AG08395 (cell line): ENCODE results near the gene SASH1.

Source experiments
- DNase-seq: peaks from one replicate; pipeline ENCODE4 v3.0.0; 2012; ENCODE audit warnings: mixed read lengths, low spot score

The SASH1 gene

DNA sequence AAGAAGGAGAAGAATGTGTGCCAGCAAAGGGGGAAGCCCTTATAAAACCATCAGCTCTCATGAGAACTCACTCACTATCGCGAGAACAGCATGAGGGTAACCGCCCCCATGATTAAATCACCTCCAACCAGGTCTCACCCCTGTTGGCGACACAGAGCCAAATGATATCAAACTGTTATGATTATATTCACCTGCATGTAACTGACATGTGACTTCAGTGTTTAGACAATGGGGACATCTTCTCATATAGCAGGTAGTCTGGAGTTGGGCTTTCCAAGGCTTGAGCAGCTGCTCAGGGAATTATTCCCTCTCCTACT, 115.2 kb downstream of the SASH1 start:
- no peak for DNase-seq

DNA sequence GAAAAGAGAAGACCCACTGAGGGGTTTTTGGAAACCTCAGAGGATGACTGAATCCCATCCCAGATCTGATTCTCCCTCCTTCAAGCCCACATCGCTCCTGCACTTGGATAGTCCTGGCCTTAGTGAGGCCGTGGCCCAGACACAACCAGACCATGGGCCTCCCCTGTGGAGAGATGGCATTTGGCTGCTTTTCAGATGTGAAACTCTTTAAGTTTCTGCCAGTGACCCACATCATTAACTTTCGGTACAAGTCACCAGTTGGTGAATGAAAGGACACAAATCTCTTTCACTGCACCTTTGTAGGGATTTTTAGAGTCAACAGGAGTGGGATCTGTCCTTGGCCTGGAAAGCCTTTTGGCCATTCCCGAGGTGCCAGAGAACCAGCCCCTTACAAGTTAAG, 116.6 kb downstream of the SASH1 start:
- DNase-seq = no peak

DNA sequence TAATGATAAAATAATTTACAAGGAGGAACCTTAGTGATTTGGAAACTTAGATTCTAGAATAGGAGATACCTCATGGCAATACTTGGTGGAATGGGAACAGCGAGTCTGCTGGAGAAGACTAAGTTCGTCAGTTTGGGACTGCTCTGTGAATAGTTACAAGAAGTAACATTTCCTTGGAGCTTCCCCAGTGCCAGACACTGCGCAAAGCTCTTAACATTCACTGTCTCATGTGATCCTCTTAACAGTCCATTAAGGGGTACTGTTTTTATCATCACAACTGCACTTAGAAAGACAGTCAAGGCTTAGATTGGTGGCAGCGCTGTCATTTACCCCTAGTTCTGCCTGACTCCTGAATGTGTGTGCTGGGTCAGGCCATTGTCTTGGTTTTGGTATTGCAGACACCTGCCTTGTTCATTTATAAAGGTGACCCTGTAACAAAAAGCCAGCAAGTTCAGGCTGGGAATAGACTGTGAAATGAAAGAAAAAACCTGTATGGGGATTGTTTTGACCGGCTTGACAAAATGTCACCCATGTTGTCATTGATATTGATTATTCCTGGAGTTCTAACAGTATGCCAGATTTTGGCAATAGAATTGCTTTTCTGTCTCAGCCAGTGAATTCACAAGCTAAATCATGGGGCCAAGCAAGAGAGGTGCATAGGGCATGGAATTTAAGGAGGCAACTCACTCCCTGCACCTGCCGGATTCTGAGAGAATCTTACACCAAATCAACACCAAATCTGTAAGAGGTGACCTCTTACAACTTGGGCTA, 118.4 kb downstream of the SASH1 start:
- no peak for DNase-seq

DNA sequence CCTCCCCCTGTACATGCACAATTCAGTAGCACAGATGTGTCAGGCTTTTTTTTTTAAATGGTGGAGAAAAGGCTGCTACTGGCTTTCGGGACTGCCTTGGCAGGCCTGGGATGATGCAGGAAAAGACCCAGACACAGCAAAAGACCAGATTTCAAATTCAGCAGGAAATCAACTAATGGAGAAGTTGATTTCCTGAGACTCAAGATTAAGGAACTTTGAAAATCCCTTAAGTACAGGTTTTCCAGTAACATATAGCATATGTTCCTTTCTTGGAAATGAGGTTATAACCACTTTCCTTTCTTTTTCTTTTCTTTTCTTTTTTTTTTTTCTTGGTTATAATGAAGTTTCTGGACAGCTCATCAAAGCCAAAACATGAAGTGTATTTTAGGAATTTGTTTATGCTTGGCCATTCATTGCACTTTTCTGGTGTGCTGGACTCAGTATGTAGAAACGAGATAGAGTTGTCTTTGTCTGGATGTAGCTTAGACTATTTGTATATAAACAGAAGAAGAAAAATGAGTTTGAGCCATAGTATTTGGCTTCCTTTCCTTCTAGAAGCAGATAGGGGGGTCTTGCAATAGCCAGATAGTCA, 119.4 kb downstream of the SASH1 start:
- DNase-seq = no peak

DNA sequence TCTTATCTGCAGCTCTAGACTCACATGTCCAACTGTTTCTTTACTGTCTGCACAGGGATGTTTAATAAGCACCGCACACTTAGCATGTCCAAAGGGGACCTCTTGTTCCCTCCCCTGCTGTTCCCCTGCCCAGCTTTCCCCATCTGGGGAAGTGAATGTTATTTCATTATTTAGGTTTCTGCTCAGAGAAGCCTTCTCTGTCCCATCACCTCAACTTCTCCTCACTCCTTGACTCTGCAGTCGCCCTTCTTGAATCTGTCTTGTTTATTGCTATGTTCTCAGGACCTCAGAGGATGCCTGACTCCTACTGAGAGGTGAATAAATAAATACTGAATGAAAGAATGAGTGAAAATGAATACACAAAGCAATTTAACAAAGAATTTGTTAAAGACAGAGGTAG, 121.0 kb downstream of the SASH1 start:
- DNase-seq = no peak

DNA sequence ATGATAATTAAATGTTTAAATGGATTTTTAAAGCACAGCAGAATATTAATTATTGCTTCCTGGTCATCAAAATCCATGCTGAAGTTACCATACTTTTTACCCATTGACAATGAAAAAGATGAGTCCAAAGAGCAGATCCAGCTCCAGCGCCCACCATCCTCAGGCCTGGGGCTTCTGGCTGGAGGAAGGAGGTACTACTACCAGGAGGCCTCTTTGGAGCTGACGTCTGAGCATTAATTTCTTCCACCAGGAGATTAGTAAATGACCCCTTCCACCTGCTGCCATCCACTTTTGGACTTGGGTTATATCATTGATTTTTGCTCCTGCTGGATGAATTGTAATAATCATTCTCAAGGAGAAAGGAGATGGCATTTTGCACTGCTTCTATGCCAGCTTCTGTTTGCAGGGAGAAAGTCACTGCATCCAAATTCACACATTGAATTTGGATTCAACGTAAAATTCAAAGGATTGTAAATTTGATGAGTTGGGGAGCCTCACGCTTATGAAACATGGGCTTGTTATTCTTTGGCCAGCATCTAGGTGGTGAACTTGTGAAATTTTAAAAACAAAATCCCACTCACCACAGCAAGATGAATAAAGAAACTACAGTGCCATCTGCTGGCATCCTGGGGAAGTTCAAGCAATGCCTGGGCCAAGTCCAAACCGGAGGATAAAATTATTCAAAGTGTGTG, 121.8 kb downstream of the SASH1 start:
- DNase-seq = peak; percentile 75

DNA sequence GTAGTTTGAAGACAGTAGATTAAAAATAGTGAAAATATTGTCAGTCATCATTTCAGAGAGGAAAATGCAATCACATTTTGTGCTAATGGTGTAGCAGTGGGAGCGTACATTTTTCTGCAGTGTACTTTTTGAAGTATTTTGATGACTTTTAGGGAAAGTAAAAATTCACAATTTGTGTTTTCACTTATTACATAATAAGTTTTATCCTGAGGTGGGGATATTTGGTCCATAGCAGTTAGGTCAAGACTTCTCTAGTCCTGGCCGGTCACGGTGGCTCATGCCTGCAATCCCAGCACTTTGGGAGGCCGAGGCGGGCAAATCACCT, 122.3 kb downstream of the SASH1 start:
- DNase-seq = no peak

DNA sequence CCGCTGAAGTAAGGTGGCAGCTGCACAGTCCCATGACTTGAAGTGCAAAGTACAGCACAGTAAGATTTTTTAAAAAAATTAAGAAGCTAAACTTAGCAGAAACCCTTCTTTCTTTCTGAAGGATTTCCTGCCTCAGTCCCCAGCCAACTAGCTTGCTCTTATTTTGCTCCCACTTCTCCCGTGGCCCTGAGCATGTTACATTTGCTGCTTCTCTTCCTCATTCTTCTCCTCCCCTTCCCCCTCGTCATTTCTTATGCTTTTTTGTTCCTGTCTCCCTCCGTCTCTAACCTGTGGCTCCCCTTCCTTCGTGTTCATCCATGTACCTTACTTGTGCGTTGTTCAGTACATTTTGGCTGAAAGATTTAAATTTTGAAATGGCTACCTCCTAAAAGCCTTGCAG, 123.0 kb downstream of the SASH1 start:
- no peak for DNase-seq

DNA sequence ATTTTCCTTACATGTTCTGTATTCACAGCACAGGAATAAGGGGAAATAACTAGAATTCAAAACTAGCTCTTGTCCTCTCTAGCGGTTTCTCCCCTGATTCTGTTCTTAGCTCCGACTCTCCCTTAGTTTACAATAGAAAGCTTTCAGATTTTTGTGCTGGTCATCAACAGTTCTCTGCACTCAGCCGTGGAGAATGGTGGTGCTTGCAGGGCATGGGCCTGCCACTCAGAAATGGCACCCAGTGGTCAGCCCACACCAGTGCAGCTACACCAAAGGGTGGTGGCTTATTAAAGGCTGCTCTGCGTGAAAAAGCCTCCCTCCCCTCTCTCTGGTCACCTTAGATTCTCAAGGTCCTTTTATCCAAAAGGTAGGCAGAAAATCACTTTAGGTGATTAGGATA, 123.5 kb downstream of the SASH1 start:
- no peak for DNase-seq

DNA sequence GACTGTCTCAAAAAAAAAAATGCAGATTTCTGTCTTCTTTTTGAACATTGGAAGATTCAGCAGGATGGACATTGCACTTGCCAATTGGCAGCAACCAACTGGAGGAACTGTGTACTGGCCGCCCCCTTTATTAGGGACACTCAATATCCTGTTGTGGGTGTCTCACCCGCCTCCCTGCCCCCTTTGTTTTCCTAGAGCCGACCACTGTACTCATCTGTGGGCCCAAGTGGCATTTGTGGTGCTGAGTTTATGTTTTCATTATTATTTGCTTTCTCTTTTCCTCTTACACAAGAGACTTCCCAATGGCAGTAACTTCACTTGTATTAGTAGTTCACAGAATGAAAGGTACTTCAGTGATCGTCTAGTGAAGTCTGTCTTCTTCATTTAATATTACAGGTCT, 125.3 kb downstream of the SASH1 start:
- no peak for DNase-seq

DNA sequence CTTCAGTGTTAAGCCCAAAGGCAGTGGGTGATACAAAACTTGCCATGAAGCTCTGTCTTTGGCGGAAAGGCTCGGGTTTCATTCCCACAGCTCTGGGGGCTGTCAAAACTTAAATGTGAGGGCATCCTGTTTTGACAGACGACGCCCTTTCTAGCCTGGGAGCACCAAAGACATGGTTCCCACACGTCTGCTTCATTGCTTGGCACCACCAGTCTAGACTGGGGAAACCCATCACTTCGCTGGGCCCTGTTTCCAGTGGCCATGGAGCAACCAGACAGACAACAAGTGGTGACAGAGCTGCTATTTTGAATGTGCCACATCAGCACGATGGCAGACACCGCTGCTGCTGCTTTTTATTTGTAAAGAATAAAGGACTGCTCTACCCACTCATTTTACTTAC, 127.5 kb downstream of the SASH1 start:
- no peak for DNase-seq

DNA sequence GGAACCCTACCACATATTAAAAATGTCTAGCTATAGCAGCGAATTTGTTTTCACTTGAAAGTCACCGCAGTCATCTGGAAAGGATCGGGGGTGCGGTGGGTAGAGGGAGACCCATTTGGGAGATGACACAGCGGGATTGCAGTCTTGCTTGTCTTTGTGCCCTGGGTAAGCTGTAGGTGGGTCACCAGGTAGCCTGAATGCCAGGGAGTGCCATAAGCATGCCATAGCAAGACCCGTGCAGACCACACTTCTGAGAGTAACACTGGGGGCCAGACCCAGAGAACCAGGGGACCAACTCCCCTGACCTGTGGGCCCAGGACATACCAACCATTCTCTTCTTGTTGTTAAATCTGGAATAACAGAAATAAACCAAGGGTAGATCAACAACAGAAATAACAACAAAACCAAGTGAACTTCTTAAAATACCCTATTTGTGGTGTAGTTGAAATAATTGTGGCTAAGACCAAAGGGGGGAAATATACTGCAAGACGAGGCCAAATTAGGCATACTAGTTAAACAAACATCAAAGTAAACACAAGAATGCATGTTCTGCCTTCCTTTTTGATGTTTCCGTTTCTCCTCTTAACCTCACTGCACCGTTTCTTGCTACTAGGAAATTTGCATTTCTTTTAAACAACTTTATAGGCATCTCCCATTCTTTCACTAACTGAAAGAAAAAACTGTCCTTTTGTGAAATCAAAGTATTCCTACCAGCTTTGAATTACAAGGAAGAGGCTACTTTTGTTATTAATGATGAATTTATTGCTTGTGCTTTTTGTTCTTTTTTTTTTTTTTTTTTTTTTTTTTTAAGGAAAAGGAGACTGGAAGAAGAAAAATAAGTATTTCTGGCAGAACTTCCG, 128.2 kb downstream of the SASH1 start:
- DNase-seq = no peak

DNA sequence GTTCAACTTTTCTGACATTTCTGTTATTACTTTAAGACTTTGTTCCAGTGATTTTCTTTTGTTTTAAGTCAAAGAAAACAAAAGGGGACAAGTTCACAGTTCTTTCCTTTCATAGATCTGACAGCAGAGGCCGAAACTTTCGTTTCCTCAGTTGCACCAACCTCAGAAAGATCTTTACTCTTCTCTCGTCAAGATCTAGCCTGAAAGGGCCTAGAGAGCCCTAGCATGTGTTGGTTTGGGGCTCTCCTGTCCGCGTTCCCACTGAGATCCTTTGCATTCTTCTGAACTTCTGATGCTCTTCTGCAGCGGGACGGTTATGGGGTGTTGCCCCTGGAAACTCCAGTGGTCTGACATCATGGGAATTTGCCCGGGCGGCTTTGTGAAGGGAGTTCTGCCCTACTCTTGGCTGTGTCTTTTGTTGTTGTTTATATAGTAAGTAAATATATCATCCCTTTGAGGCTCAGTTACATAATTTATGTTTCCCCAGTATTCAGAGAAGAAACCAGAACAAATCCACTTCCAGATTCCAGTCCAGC, 129.1 kb downstream of the SASH1 start:
- DNase-seq = peak; percentile 52

DNA sequence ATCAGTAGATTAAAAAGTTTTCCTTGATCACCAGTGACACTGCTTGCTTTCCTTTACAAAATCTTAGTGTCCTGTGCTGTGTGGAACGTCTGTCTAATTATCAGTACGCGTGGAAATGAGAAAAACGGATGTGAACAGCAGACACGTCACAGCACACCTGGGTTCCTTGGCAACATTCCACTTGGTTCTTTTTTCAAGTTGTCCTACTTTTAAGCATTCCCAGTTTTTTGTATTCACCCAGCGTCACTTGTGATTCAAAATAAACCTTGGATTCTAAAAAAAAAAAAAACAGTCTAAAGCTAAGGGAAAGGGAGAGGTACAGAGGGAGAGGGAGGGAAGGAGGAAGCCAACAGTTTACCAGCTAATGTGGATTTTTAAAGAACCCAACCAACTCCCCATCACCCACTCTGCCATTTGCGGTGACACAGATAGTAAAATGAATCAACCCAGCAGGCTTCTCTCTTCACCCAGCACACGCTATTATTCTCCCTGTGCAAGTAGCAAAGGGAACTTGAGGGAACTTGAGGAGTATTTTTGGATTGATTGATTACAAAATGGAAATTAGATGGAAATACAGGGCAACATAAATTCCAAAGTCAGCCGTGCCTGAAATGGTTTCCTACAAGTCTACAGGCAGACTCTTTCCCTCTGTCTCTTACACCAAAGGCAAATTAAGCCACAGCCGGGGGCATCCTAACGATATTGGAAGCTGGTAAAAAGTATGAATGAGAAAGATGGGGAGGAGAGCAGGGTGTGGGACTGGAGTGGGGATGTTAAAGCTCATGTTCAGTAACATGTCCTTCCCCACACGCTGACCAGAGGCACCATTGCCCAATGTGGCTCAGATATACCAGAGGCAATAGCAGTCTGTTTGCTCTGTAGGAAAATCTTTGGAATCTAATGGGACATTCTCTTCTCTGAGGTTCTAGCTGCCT, 129.8 kb downstream of the SASH1 start:
- DNase-seq = no peak

DNA sequence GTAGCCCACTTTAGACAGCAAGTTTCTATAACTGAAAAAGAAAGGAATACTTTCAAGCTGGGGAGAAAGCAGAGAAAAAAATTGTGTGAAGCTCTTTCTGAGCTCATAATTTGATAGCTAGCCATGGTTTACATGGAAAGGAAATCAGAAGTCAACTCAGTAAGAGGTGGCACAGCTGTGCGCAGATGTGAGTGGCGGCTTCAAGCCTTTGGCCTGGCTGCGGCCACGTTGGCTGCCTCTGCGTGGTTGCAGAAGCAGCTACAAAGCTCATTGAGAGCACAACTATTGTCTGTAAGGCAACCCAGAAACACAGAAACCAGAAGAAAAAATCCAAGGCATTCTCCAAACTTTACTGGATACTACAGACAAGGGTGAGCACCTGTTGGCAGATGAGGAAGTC, 136.9 kb downstream of the SASH1 start:
- DNase-seq = no peak

DNA sequence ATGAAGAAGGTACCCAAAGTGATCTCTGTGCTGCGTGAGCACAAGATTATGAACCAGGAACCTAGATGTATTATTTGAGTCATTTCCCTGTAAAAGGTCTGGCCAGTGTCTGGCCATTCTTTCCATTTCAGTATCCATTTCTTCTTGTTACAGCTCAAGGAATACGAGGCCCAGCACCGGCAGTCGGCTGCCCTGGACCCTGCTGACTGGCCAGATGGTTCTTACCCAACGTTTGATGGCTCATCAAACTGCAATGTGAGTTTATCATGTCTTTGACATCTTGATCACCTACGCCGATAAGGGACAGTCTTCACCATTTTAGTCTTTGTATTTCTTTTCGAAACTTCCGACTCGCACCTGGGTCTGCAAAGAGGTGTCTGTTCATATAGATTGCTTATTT, 144.8 kb downstream of the SASH1 start:
- DNase-seq = no peak

DNA sequence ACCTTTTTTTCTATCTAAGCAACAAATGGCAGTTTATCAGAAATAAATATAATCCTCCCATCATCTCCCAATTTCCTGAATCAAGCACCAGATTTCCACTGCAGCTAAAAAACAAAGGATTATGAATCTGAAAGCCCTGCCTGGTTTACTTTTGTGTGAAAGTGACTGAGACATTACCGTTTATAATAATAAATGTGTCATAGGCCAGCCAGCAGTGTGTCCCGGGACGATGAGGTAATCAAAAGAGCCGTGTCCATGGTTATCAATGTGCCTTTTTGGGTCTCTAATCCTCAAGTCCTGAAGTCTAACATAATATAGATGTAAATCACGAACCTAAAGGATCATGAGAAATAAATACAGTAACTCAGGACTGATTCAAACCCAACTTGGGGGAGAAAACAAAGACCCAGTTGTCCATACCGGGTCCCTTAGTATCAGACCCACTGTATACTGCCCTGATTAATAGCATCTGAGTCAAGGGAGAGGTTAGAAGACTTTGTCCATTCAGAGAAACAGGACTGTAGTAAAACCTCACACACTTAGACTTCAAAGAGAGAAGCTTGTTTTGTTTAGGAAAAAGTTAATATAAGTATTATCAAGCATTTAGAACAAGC, 149.1 kb downstream of the SASH1 start:
- DNase-seq = no peak

DNA sequence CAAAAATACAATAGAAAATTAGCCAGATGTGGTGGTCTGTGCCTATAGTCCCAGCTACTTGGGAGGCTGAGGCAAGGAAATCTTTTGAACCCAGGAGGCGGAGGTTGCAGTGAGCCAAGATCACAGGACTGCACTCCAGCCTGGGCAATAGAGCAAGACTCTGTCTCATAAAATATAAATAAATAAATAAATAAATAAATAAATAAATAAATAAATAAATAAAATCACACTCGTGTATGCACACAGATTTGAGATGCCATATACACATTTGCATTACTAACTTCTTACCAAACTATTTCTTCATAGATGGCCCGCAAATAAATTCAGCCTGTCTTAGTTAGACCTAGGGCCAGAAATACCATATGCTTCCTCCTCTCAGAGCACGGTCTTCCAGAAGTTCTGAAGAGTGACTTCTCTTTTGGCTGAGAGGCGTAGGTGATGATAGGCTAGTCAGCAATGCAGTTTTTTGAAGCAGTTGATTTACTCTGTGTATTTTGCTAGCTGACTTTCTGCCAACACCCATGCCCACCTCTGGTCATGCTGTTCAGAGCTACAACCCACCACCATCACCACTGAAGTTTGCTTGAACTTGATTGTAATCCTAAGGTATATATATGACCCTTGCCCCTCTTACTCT, 150.1 kb downstream of the SASH1 start:
- DNase-seq = peak; percentile 58

DNA sequence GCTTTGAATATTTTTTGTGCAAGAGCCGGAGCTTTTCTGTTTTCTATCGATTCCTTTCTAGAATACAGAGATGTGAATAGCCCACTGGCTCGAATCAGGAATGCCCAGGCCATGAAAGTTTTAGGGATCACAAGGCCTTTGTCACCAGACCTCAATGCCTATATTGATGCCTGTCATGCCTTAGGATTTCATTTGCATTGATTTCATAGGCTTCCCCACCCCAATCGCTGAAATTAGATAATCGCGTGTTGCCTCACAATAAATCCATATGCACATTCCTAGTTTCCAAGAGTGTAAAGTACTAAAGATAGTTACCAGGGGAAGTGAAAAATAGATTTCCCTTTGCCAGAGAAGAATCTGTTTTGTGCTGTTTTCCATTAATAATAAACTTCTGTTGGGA, 150.8 kb downstream of the SASH1 start:
- DNase-seq = no peak

DNA sequence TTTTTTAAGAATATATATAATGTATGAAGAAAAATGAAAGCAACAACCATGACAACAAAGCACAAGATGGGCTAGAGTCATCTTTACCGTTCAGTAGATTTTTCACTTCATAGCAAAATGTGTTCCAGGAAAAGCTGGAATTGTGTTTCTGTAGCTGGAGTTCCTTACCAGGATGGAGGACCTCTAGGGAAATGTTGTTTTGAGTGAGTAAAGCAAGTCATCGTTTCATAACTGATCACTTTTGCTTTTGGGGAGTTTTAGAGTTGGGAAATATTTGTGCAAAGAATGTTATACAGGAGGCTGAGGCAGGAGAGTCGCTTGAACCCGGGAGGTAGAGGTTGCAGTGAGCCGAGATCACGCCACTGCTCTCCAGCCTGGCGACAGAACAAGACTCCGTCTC, 151.6 kb downstream of the SASH1 start:
- DNase-seq = no peak

DNA sequence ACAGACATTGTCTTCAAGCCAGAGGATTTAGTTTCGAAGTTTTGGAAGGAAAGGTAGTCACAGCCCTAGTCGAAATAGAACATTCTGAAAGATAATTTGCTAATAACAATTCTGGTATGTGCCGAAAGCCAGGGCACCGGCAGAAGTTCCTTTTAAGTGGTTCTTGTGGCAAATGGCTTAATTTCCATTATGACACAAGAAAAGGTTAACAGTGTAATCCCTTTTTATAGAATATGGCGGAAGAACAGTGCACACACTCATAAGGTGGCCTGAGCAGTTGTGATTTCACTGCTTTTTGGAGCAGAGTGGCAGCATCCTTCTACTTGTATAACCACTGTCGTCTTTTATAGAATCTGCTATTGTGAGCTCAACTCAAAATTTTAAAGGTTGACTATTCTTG, 152.4 kb downstream of the SASH1 start:
- no peak for DNase-seq
